IMR-90 (cell line): Measurements from ENCODE around the gene NACC1. TPM values are rescaled to one million over a fixed set of nuclear protein-coding genes. Genes with fewer than 3 reads are reported as not detected.

Experiments used
- ATAC-seq: fragments of 200-7000 bp; cut with Tn5 transposase; 2 replicates; pipeline ENCODE4 v1.9.1; 2020; ENCODE audit warnings: low read depth, mild to moderate bottlenecking, moderate library complexity
- BruUV-seq: library from RNA; stranded (reverse); fragments of 400-500 nt; replicated peaks from 2 replicates; lab custom pipeline; 2021; lab: Mats Ljungman, UMichigan
- CTCF ChIA-PET: fragments of 300-600 bp; formaldehyde crosslinking; extraction: SDS; loops from one replicate; lab custom pipeline; 2021; ENCODE audit warnings: antibody characterized with exemption; lab: Yijun Ruan, JAX
- POLR2A ChIA-PET: fragments of 300-600 bp; sonication (Branson Sonifier 250); formaldehyde crosslinking; loops from one replicate; lab custom pipeline; 2022; ENCODE audit warnings: antibody characterized with exemption; ENCODE audit not compliant: unreplicated experiment; lab: Charles Lee
- DNase-seq: peaks from one replicate; pipeline ENCODE4 v3.0.0; 2013
- H2AFZ ChIP-seq: replicated peaks from 2 replicates; pipeline ENCODE3; 2013; ENCODE audit warnings: low read length, mild to moderate bottlenecking; ENCODE audit not compliant: poor library complexity
- H2AK5ac ChIP-seq: 2 replicates; pipeline ENCODE4 v1.6.1; 2013; ENCODE audit warnings: low read depth, low read length, inconsistent platforms
- H2AK9ac ChIP-seq: replicated peaks from 2 replicates; pipeline ENCODE3; 2013; ENCODE audit warnings: mild to moderate bottlenecking, low read depth, low read length, moderate library complexity; ENCODE audit not compliant: poor library complexity
- H2BK120ac ChIP-seq: 2 replicates; pipeline ENCODE4 v1.6.1; 2013; ENCODE audit warnings: low read depth, low read length, inconsistent platforms
- H2BK15ac ChIP-seq: 3 replicates; pipeline ENCODE4 v1.6.1; 2013; ENCODE audit warnings: low read depth, low read length, inconsistent platforms
- H2BK20ac ChIP-seq: 2 replicates; pipeline ENCODE4 v1.6.1; 2013; ENCODE audit warnings: low read depth, mild to moderate bottlenecking, inconsistent platforms, low read length, moderate library complexity
- H2BK5ac ChIP-seq: 2 replicates; pipeline ENCODE4 v1.6.1; 2013; ENCODE audit warnings: mild to moderate bottlenecking, low read depth, low read length, inconsistent platforms; ENCODE audit not compliant: poor library complexity, severe bottlenecking
- H3K14ac ChIP-seq: replicated peaks from 2 replicates; pipeline ENCODE4 v1.6.1; 2013; ENCODE audit warnings: low read depth, low read length, inconsistent platforms
- H3K18ac ChIP-seq: 2 replicates; pipeline ENCODE4 v1.6.1; 2013; ENCODE audit warnings: low read depth, low read length, control low read depth
- H3K23ac ChIP-seq: 2 replicates; pipeline ENCODE4 v1.6.1; 2013; ENCODE audit warnings: low read depth, low read length, inconsistent platforms
- H3K27ac ChIP-seq: 2 replicates; pipeline ENCODE4 v1.5.1; 2013; ENCODE audit warnings: mild to moderate bottlenecking, control low read depth, low read length; ENCODE audit not compliant: insufficient read depth
- H3K27me3 ChIP-seq: 2 replicates; pipeline ENCODE4 v1.6.1; 2013; ENCODE audit warnings: low read length; ENCODE audit not compliant: control insufficient read depth, insufficient read depth
- H3K36me3 ChIP-seq: 2 replicates; pipeline ENCODE4 v1.6.1; 2013; ENCODE audit warnings: low read length, mixed read lengths; ENCODE audit not compliant: control insufficient read depth, insufficient read depth
- H3K4ac ChIP-seq: 2 replicates; pipeline ENCODE4 v1.6.1; 2013; ENCODE audit warnings: low read depth, low read length, inconsistent platforms
- H3K4me1 ChIP-seq: 2 replicates; pipeline ENCODE4 v1.6.1; 2013; ENCODE audit warnings: low read length, mixed read lengths; ENCODE audit not compliant: control insufficient read depth, insufficient read depth
- H3K4me2 ChIP-seq: 2 replicates; pipeline ENCODE4 v1.6.1; 2013; ENCODE audit warnings: low read depth, mild to moderate bottlenecking, control low read depth, low read length, moderate library complexity
- H3K4me3 ChIP-seq: 2 replicates; pipeline ENCODE4 v1.5.1; 2013; ENCODE audit warnings: low read depth, mild to moderate bottlenecking, control low read depth, low read length, moderate library complexity; ENCODE audit not compliant: insufficient read depth
- H3K56ac ChIP-seq: 2 replicates; pipeline ENCODE4 v1.6.1; 2013; ENCODE audit warnings: low read length, inconsistent platforms; ENCODE audit not compliant: insufficient read depth; ENCODE audit errors: extremely low read depth
- H3K79me1 ChIP-seq, 2 experiments: 2 replicates each; pipeline ENCODE4 v1.6.1; 2013; ENCODE audit warnings: low read length in 2 of 2, inconsistent platforms in 1 of 2, low read depth in 1 of 2
- H3K9ac ChIP-seq: 2 replicates; pipeline ENCODE4 v1.6.1; 2013; ENCODE audit warnings: low read depth, low read length, control low read depth
- H3K9me1 ChIP-seq: 2 replicates; pipeline ENCODE4 v1.6.1; 2013; ENCODE audit warnings: low read length, inconsistent platforms; ENCODE audit not compliant: insufficient read depth
- H3K9me3 ChIP-seq: 2 replicates; pipeline ENCODE4 v1.6.1; 2013; ENCODE audit warnings: low read length; ENCODE audit not compliant: control insufficient read depth, insufficient read depth
- H4K20me1 ChIP-seq: 2 replicates; pipeline ENCODE4 v1.6.1; 2013; ENCODE audit warnings: low read length, inconsistent platforms; ENCODE audit not compliant: insufficient read depth
- H4K5ac ChIP-seq: 2 replicates; pipeline ENCODE4 v1.6.1; 2013; ENCODE audit warnings: mild to moderate bottlenecking, low read depth, low read length, control low read depth
- H4K8ac ChIP-seq, 2 experiments: 2 replicates each; pipeline ENCODE4 v1.6.1; 2013; ENCODE audit warnings: low read depth in 2 of 2, low read length in 2 of 2, control low read depth in 1 of 2, inconsistent platforms in 1 of 2
- H4K91ac ChIP-seq: 2 replicates; pipeline ENCODE4 v1.6.1; 2013; ENCODE audit warnings: low read depth, low read length, inconsistent platforms; ENCODE audit not compliant: insufficient read depth
- BHLHE40 ChIP-seq: fragments of 150-350 bp; IDR thresholded peaks from 2 replicates; pipeline ENCODE4 v1.6.1; 2016; ENCODE audit warnings: mild to moderate bottlenecking, low read depth, low read length
- FOS ChIP-seq: fragments of 150-350 bp; IDR thresholded peaks from 2 replicates; pipeline ENCODE4 v1.6.1; 2016; ENCODE audit warnings: low read depth, low read length
- MAFK ChIP-seq: IDR thresholded peaks from 2 replicates; pipeline ENCODE4 v1.6.1; 2012; ENCODE audit warnings: low read depth, low read length, improper control_type of control experiment
- MAZ ChIP-seq: IDR thresholded peaks from 2 replicates; pipeline ENCODE4 v1.6.1; 2012; ENCODE audit warnings: low read depth, mild to moderate bottlenecking, low read length, improper control_type of control experiment, moderate library complexity, borderline replicate concordance
- POLR2A ChIP-seq: IDR thresholded peaks from 2 replicates; pipeline ENCODE4 v1.6.1; 2012; ENCODE audit warnings: mild to moderate bottlenecking, low read depth, low read length
- WGBS, 2 experiments: methylation state at CpG; one replicate each; pipeline versions ENCODE4 v1.1.5 to v1.1.7; 2013; ENCODE audit warnings: missing lambda C conversion rate in 2 of 2; ENCODE audit not compliant: insufficient read length in 1 of 2; ENCODE audit errors: extremely low coverage in 2 of 2; 5-methylcytosine and 5-hydroxymethylcytosine counted together
- dilution Hi-C: fragments of 300-500 bp; cut with HindIII; formaldehyde crosslinking; loops from one replicate; pipeline ENCODE4 v1.14.3; 2018; ENCODE audit warnings: low sequenced_read_pairs; ENCODE audit not compliant: unreplicated experiment
- in situ Hi-C: fragments of 300-500 bp; cut with MboI; formaldehyde crosslinking; loops from 3 replicates; pipeline ENCODE4 v1.14.3; 2019; ENCODE audit warnings: low sequenced_read_pairs, inconsistent platforms, mixed read lengths
- intact Hi-C: fragments of 100-400 bp; cut with micrococcal nuclease; formaldehyde crosslinking; loops from 2 replicates; pipeline ENCODE4 v1.10.0; 2022
- polyA plus RNA-seq, 3 experiments: library from polyadenylated mRNA; depleted of rRNA; stranded (reverse); fragments of >200 nt; gene quantifications; 2 replicates each; pipeline ENCODE4 v1.2.3, GENCODE V29; 2012; ENCODE audit warnings: low replicate concordance in 1 of 3
- total RNA-seq: library from RNA; depleted of rRNA; stranded (reverse); fragments of >200 nt; gene quantifications from 2 replicates; pipeline ENCODE4 v1.2.3, GENCODE V29; 2012
- TF ChIP-seq, protein P1 (sequence below): fragments of 150-350 bp; IDR thresholded peaks from 2 replicates; pipeline ENCODE4 v1.6.1; 2016; ENCODE audit warnings: low read depth, mild to moderate bottlenecking, low read length, moderate library complexity, borderline replicate concordance

NACC1 gene
- total and polyA plus RNA-seq, 2 of the 4 experiments (the other 2 are of a cell fraction) = 42.5 to 181 TPM

DNA sequence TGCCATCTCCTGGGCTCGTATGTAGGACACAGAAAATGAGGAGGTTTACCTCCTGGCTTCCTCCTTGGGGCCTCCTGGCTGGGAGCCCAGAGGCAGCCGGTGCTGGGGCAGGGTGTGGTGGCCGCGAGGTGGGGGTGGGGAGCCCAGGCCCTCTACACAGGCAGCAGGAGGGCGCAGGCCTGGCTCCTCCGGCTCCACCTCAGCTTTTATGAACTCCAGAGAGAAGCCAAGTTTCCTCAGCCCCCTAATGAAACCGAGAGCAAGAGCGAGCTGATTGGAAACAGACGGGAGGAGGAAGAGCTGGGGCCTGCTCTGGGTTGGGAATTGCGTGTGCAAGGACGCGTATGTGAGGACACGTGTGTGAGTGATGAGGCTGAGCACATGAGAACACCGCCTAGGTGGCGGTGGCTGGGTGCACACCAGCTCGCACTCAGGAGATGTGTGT is 38.5 kb upstream of the NACC1 start:
- POLR2A ChIA-PET = no interaction called here
- Histone ChIP-seq H3K23ac (no peak overlapping the region), H4K91ac (no peak overlapping the region), H2BK15ac (0 out of 3 replicates have a peak overlapping the region, but pooled peaks have one; percentile 32), H3K4me1 (peaks cover 38% of the 10 kb centered on the region), H3K9me3 (no peaks in the 10 kb centered on the region), H3K4ac (peak overlapping the region; percentile 86), H2BK120ac (peak overlapping the region; percentile 47), H3K14ac (0 out of 2 replicates have a peak overlapping the region, but pooled peaks have one; percentile 60), H3K36me3 (peaks cover 52% of the 10 kb centered on the region), H2AK9ac (peak overlapping the region; percentile 96), H4K5ac (no peak overlapping the region), H3K27ac (peak overlapping the region; percentile 0; the same call in 1 of the 2 replicates), H2BK20ac (peak overlapping the region; percentile 33; the same call in 1 of the 2 replicates), H2AK5ac (peak overlapping the region; percentile 77; the same call in 1 of the 2 replicates), H4K20me1 (peaks cover 8% of the 10 kb centered on the region; the same call in 1 of the 2 replicates), H4K8ac (peak overlapping the region in 1 of 2 experiments; percentile 64; a peak in 2 of 4 replicates), H2AFZ (peak overlapping the region; percentile 2), H3K79me1 (peaks cover 0 to 25% of the 10 kb centered on the region in 2 experiments; a peak in 2 of 4 replicates), H3K18ac (no peak overlapping the region), H3K9me1 (peaks cover 4% of the 10 kb centered on the region), H3K56ac (no peak overlapping the region), H3K27me3 (no peaks in the 10 kb centered on the region), H3K4me2 (peak overlapping the region; percentile 18; the same call in 1 of the 2 replicates), H3K9ac (no peak overlapping the region), H3K4me3 (no peak overlapping the region), H2BK5ac (no peak overlapping the region)
- TF ChIP-seq, protein P1, sequence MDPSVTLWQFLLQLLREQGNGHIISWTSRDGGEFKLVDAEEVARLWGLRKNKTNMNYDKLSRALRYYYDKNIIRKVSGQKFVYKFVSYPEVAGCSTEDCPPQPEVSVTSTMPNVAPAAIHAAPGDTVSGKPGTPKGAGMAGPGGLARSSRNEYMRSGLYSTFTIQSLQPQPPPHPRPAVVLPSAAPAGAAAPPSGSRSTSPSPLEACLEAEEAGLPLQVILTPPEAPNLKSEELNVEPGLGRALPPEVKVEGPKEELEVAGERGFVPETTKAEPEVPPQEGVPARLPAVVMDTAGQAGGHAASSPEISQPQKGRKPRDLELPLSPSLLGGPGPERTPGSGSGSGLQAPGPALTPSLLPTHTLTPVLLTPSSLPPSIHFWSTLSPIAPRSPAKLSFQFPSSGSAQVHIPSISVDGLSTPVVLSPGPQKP = no peak
- TF ChIP-seq MAZ = no peak
- TF ChIP-seq FOS = no peak
- TF ChIP-seq MAFK = no peak
- TF ChIP-seq POLR2A = no peak
- no peak for TF ChIP-seq BHLHE40
- CTCF ChIA-PET = interaction anchor here (0.9 to 1.7 kb wide), 3 partner anchors 18 to 114 kb away, joined by 3 to 6 read pairs (median 5); no protein-coding TSS in a partner anchor
- intact Hi-C loops = no loop called here
- BruUV-seq = no TSS peak
- DNase-seq (peak; percentile 50), ATAC-seq (peak; percentile 49)
- dilution Hi-C loops = no loop called here
- in situ Hi-C loops = no loop called here
- WGBS, 2 experiments = 31% methylated on average over 7 of the region's 16 CpGs; no CpG with 5 or more reads in 1 of the 2 experiments
